SK-N-MC (cell line): ENCODE data around the gene C7orf33.

Source experiments
- EZH2 ChIP-seq: fragments of 200-600 bp; sonication (generic); IDR thresholded peaks from one replicate; pipeline ENCODE4 v1.6.1; 2017; ENCODE audit warnings: antibody characterized with exemption
- FOXP2 ChIP-seq: optimal IDR thresholded peaks from 2 replicates; pipeline ENCODE3; 2011; ENCODE audit warnings: mild to moderate bottlenecking, moderate library complexity; ENCODE audit not compliant: insufficient read depth; ENCODE audit errors: extremely low read length, control extremely low read depth
- POLR2AphosphoS5 ChIP-seq: IDR thresholded peaks from 2 replicates; pipeline ENCODE4 v1.6.1; 2012; ENCODE audit warnings: mild to moderate bottlenecking, low read depth, low read length, borderline replicate concordance

DNA sequence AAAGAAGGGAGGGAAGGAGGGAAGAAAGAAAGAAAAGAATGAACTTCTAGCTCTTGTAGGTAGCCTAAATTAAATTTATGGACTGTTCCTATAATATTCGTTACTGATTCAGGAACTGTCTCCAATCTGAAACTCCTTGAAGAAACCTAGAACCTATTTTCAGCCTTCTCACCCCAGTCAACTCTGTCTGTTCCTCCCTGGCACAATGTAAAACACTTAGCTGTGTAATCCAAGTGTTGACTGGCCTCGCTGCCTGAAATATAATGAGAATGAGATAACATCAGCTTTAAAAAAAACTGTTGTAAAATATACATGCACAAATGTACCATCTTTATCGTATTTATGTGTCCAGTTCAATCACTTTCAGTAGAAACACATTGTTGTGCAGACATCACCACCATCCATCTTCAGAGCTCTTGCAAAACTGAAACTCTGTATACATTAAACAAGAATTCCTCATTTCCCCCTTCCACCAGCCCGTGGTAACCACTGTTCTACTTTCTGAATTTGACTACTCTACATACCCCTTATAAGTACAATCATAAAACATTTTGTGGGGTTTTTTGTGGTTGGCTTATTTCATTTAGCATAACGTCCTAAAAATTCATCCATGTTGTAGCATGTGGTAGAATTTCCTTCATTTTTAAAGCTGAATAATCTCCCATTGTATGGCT is 6.3 kb upstream of the C7orf33 start:
- TF ChIP-seq EZH2 (no peak), POLR2AphosphoS5 (no peak), FOXP2 (no peak)
